RWPE1 (cell line): ENCODE measurements around the gene LMTK3.

Experiments used
- CTCF ChIA-PET: fragments of 350-600 bp; sonication (Branson Sonifier 250); formaldehyde crosslinking; extraction: SDS; loops from one replicate; lab custom pipeline; 2021; lab: Yijun Ruan, JAX
- POLR2A ChIA-PET: fragments of 400-600 bp; formaldehyde crosslinking; extraction: SDS; loops from one replicate; lab custom pipeline; 2020; ENCODE audit warnings: antibody characterized with exemption; ENCODE audit not compliant: low non-redundant PET; lab: Yijun Ruan, JAX
- DNase-seq: peaks from one replicate; pipeline ENCODE4 v3.0.0; 2012; ENCODE audit warnings: low spot score
- H3K27ac ChIP-seq: fragments of 450-650 bp; 2 replicates; pipeline ENCODE4 v1.5.1; 2017
- CTCF ChIP-seq: fragments of 450-650 bp; conservative IDR thresholded peaks from 2 replicates; pipeline ENCODE4 v1.5.1; 2017; ENCODE audit warnings: low read depth, mild to moderate bottlenecking

Gene LMTK3

GRCh38 chr19:48478339-48479256 is 33.0 kb downstream of the LMTK3 start:
- POLR2A ChIA-PET, result no interaction called here
- no peak for DNase-seq
- CTCF ChIA-PET, result no interaction called here
- peak overlapping the region; percentile 98 for H3K27ac ChIP-seq
- TF ChIP-seq CTCF, result no peak

- POLR2A ChIA-PET, result no interaction called here
- no peak for TF ChIP-seq CTCF
- CTCF ChIA-PET, result no interaction called here
- DNase-seq, result no peak
- H3K27ac ChIP-seq, result peak overlapping the region; percentile 98
Observed at GRCh38 chr19:48477698-48478338, 33.8 kb downstream of the LMTK3 start.

GRCh38 chr19:48477067-48477685 is 34.5 kb downstream of the LMTK3 start:
- TF ChIP-seq CTCF, result no peak
- peak overlapping the region; percentile 98 for H3K27ac ChIP-seq
- DNase-seq, result no peak
- CTCF ChIA-PET, result no interaction called here
- POLR2A ChIA-PET, result no interaction called here

GRCh38 chr19:48476176-48476575 is 35.5 kb downstream of the LMTK3 start:
- no peak for DNase-seq
- H3K27ac ChIP-seq, result peak overlapping the region; percentile 98
- CTCF ChIA-PET, result interaction anchor here (1.3 kb wide), 1 partner anchor 13 kb away, joined by 3 read pairs; no protein-coding TSS in a partner anchor
- no peak for TF ChIP-seq CTCF
- POLR2A ChIA-PET, result no interaction called here

GRCh38 chr19:48475369-48476068 is 36.1 kb downstream of the LMTK3 start:
- no peak for TF ChIP-seq CTCF
- ChIA-PET POLR2A (no interaction called here), CTCF (interaction anchor here (1.3 kb wide), 1 partner anchor 14 kb away, joined by 3 read pairs; no protein-coding TSS in a partner anchor)
- no peak for DNase-seq
- peak overlapping the region; percentile 98 for H3K27ac ChIP-seq
